ENCODE data around the gene PITPNB. TPM values are rescaled to one million over a fixed set of nuclear protein-coding genes. Genes with fewer than 3 reads are reported as not detected.

The PITPNB gene
- total RNA-seq: 86.6 and 86.7 TPM in 2 replicates
- long read RNA-seq, transcript PITPNB-208 (3 exons, 766 nt): major isoform, 5 of 573 reads
- long read RNA-seq, partial matches to known transcripts: 16 of 573 reads
- long read RNA-seq, other reads (novel, unspliced or antisense): 552 of 573 reads

GRCh38 chr22:27919222-27919941 is at the start of gene PITPNB:
TSS of gene PITPNB (minus strand) at chr22:27919256. CDS start at chr22:27919191, 65 bp downstream.
- H3K27me3 Mint-ChIP-seq (ENCODE audit: unreplicated experiment): no peaks in the 10 kb centered on the region
- peaks cover 2% of the 10 kb centered on the region for H3K36me3 Mint-ChIP-seq (ENCODE audit: unreplicated experiment)
- no peak for TF ChIP-seq CTCF (IDR thresholded peaks at IDR 0.05)

GRCh38 chr22:27966168-27967064 is 47.4 kb upstream of the PITPNB start:
- H3K4me1 Mint-ChIP-seq (ENCODE audit: unreplicated experiment): peaks cover 40% of the 10 kb centered on the region
- H3K27me3 Mint-ChIP-seq (ENCODE audit: unreplicated experiment): no peaks in the 10 kb centered on the region
- H3K36me3 Mint-ChIP-seq (ENCODE audit: unreplicated experiment): peaks cover 7% of the 10 kb centered on the region
- DNase-seq (ENCODE audit: extremely low spot score, unreplicated experiment): no peak
- no peak for TF ChIP-seq CTCF (IDR thresholded peaks at IDR 0.05)
- peaks cover 10% of the 10 kb centered on the region for H3K9me3 Mint-ChIP-seq (ENCODE audit: unreplicated experiment)
- H3K4me3 Mint-ChIP-seq (ENCODE audit: unreplicated experiment): no peak overlapping the region
- H3K27ac Mint-ChIP-seq (ENCODE audit: unreplicated experiment): no peak overlapping the region

More at GRCh38 chr22:27919222-27919941, at the start of gene PITPNB:
- H3K9me3 Mint-ChIP-seq (ENCODE audit: unreplicated experiment): no peaks in the 10 kb centered on the region
- DNase-seq (ENCODE audit: extremely low spot score, unreplicated experiment): peak; percentile 100
- H3K27ac Mint-ChIP-seq (ENCODE audit: unreplicated experiment): peak within 1 kb of the TSS; percentile 99
- peaks cover 52% of the 10 kb centered on the region for H3K4me1 Mint-ChIP-seq (ENCODE audit: unreplicated experiment)
- H3K4me3 Mint-ChIP-seq (ENCODE audit: unreplicated experiment): peak within 1 kb of the TSS; percentile 99

GRCh38 chr22:27962268-27963044 is 43.4 kb upstream of the PITPNB start:
- H3K27me3 Mint-ChIP-seq (ENCODE audit: unreplicated experiment): no peaks in the 10 kb centered on the region
- no peaks in the 10 kb centered on the region for H3K9me3 Mint-ChIP-seq (ENCODE audit: unreplicated experiment)
- peaks cover 33% of the 10 kb centered on the region for H3K4me1 Mint-ChIP-seq (ENCODE audit: unreplicated experiment)
- no peak for TF ChIP-seq CTCF (IDR thresholded peaks at IDR 0.05)
- H3K4me3 Mint-ChIP-seq (ENCODE audit: unreplicated experiment): no peak overlapping the region
- peaks cover 8% of the 10 kb centered on the region for H3K36me3 Mint-ChIP-seq (ENCODE audit: unreplicated experiment)
- no peak for DNase-seq (ENCODE audit: extremely low spot score, unreplicated experiment)
- H3K27ac Mint-ChIP-seq (ENCODE audit: unreplicated experiment): no peak overlapping the region

- no peak overlapping the region for H3K27ac Mint-ChIP-seq (ENCODE audit: unreplicated experiment)
- peaks cover 11% of the 10 kb centered on the region for H3K36me3 Mint-ChIP-seq (ENCODE audit: unreplicated experiment)
- no peak overlapping the region for H3K4me3 Mint-ChIP-seq (ENCODE audit: unreplicated experiment)
- DNase-seq (ENCODE audit: extremely low spot score, unreplicated experiment): no peak
- no peaks in the 10 kb centered on the region for H3K27me3 Mint-ChIP-seq (ENCODE audit: unreplicated experiment)
- no peak for TF ChIP-seq CTCF (IDR thresholded peaks at IDR 0.05)
- peaks cover 33% of the 10 kb centered on the region for H3K4me1 Mint-ChIP-seq (ENCODE audit: unreplicated experiment)
- no peaks in the 10 kb centered on the region for H3K9me3 Mint-ChIP-seq (ENCODE audit: unreplicated experiment)
These were observed 42.6 kb upstream of the PITPNB start for GRCh38 chr22:27961680-27962079.

Measured in osteocyte (in vitro differentiated cells).